C1 segment of cervical spinal cord (tissue), 14 donors: ENCODE results near the gene MICU2.

Source experiments
- DNase-seq, 14 donors: peaks; one replicate each; lab custom pipeline; 2025; lab: John Stamatoyannopoulos, UW

MICU2 gene

GRCh38 chr13:21546372-21546771 is 57.6 kb downstream of the MICU2 start:
- DNase-seq = no peak

GRCh38 chr13:21544515-21544914 is 59.5 kb downstream of the MICU2 start:
- no peak for DNase-seq

DNA sequence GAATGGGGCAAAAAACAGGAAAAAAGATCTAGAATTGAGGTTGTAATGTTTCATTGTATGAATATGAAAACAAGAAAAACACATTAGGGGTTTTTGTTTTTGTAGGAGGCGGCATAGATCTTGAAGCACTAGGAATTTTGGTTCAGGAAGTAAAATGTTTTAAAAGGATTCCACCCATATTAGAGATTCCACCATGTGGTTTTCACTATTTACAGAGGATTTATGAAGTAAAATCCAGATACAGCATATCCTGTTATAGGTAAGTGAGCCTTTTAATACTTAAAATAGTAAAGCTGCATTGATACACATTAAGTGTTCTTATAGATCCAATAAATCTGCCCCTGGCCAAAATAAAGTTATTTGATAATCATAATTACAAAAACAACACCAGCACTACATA is 61.4 kb downstream of the MICU2 start:
- no peak for DNase-seq

GRCh38 chr13:21541980-21542379 is 62.0 kb downstream of the MICU2 start:
- no peak for DNase-seq

DNA sequence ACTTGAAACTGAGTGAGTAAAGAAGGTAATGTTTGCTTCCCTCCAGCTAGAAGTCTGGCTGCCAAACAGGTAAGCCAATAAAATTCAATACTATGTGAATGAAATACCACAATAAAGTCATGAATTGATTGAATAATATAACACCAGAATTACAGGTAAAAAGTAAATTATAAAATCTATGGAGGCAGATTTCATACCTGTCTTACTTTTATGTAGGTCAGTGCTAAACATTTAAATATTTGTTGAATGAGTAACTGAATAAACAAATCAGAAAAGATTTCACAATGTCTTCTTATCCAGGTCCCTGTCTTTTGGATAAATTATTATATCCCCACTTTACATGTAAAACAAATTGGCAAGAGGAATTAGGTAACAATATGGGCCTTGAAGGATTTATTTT is 62.7 kb downstream of the MICU2 start:
- DNase-seq = no peak

DNA sequence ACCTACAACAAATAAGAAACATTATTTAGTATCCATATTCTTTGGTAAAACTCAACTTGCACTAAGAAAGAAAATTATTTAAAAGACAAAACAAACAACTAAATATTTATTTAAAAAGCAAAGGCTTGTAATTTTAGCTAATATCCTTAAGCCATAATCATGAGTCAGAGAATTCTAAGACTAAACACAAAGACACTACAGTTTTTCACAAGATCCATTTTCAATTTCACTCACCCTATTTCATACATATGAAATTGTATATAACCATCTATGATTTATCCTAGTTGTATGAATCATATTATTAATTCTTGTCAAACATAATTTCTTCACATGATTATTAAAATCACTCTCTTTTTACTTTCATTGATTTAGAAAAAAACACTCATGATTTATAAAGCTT is 64.3 kb downstream of the MICU2 start:
- no peak for DNase-seq

- DNase-seq = no peak
Measured at GRCh38 chr13:21538753-21539152, 65.2 kb downstream of the MICU2 start.

DNA sequence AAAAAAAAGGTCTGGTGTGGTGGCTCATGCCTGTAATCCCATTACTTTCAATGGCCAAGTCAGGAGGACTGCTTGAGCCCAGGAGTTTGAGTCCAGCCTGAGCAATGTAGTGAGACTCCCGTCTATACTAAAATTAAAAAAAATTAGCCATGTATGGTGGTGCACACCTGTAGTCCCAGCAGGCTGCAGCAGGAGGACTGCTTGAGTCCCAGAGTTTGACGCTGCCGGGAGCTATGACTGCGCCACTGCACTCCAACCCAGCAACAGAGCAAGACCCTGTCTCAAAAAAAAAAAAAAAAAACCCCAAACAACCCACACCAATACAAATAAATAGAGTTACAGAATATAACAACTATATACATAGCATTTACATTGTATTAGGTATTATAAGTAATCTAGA is 65.7 kb downstream of the MICU2 start:
- no peak for DNase-seq

GRCh38 chr13:21537105-21537504 is 66.9 kb downstream of the MICU2 start:
- DNase-seq = no peak

DNA sequence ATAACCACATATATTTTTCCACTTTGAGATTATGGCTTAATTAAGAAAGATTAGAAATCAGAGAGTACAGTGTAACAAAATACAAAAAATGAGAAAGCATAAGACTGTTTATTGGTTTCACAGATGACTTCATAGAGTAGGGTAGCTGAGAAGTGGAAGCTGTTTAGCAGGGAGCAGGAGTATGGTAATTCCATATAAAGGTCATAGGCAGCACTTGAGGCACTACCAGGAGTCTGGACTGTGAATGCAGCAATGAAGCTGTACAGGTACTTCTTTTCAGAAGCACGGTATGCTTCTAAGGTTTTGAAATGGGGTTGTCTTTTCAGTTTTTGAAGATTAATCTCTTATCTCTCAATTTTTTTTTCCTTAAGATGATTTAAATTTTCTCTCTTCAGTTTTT is 69.2 kb downstream of the MICU2 start:
- no peak for DNase-seq

DNA sequence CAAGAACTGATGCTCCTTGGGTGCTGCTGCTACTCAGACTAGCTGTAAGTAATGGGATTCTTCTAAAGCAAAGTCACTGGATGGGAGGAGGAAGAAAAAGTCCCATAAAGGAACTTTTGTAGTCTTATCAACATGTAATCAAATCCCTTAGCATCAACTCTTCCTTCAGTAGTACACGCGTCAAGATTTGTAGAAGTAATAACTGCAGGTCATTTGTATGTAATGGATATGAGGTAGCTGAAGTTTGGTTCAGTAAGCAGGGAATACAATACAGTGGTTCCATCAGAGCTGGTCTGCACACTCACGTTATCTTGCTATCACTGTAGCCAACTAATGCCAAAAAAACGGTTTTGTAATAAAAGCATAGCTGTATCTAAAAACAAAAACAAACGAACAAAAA is 72.5 kb downstream of the MICU2 start:
- no peak for DNase-seq

GRCh38 chr13:21530656-21531055 is 73.3 kb downstream of the MICU2 start:
- DNase-seq = no peak

- DNase-seq = no peak
Measured at GRCh38 chr13:21529146-21529893, 74.7 kb downstream of the MICU2 start.

DNA sequence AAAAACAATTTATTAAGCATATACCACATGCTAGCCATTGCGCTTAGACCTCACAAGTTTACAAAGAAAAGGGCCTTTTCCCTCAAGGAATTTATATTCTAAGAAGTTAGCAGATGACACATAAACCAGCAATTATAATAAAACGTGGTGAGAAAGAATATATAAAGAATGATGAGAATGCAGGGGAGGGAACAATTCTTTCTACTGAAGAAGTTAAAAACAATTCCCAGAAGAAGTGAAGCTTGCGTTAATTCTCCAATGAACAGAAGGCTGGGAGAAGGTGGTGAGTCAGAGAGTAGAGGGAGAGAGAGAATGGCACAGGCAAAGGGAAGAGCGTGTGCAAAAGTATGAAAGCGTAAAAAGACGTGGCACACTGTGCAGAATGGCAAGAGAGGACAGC is 75.4 kb downstream of the MICU2 start:
- DNase-seq = no peak

DNA sequence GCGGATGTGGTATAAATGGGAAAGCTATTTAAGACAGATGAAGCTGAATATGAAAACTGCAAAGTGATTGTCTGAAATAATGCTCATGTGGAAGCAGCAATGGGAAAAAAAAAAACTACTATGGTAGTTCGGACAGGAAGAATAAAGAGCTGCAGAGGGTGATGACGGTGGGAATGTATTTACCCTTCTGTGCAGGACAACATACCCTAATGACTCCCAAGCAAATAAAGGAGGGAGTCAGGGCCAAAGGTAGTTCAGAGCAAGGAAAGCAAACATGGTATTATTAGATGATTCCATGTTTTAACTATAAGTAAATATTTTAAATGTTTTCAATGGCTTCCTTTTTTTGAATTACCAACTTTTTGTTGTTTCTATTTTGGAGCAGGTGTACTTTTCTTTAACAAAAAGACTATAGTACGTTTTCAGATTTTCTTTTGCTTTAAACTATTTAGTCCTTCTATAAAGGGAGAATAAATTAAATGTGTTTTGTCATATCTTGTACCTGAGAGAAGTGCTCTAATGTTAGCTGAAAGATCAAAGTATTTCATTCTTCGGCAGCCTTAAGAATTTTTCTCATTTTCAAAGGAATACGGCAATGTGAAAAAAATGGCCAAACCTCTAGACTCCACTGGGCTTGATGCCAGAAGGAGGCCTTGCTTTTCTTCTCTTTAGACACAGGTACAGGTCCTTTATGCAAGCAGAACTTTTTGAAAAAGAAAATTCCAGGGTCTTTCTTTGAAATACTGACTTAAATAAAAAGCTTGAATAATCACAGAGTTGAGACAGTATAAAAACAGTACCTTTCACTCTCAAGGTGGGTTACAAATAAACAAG is 77.0 kb downstream of the MICU2 start:
- no peak for DNase-seq

GRCh38 chr13:21522847-21523246 is 81.1 kb downstream of the MICU2 start:
- no peak for DNase-seq

- DNase-seq = no peak
Measured at GRCh38 chr13:21522130-21522529, 81.8 kb downstream of the MICU2 start.

GRCh38 chr13:21518617-21519144 is 85.3 kb downstream of the MICU2 start:
- no peak for DNase-seq

DNA sequence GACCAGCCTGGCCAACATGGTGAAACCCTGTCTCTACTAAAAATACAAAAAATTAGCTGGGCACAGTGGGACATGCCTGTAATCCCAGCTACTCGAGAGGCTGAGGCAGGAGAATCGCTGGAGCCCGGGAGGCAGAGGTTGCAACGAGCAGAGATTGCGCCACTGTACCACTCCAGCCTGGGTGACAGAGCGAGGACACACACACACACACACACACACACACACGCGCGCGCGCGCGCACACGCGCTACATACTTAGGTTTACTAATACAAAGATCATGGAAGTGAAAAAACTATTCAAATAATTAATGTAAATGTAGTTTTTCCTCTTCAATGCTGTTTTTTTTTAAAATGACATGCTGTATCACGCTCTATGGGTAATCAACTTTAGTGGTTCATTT is 86.4 kb downstream of the MICU2 start:
- DNase-seq = no peak

DNA sequence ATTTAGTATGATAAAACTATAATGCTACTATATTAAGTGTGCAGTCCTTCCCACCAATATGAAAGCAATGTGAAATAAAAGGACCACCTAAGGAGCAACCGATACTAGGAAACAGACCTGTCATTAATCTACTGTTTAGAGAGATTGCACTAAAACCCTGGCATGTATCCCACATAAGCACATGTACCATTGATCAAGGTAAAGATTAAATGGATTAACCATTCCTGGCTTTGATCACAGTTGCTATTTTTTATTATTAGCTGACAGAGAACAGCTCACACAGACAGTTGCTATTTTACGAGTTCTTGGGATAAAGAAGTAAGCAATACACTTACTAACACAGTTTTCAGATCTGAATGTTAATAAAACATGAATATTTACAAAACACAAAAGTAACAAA is 87.2 kb downstream of the MICU2 start:
- DNase-seq = no peak

- no peak for DNase-seq
Measured at GRCh38 chr13:21511849-21512248, 92.1 kb downstream of the MICU2 start.

- no peak for DNase-seq
Measured at GRCh38 chr13:21504379-21504778, 99.6 kb downstream of the MICU2 start.

GRCh38 chr13:21501686-21502085 is 102.3 kb downstream of the MICU2 start:
- no peak for DNase-seq
